Erythroblast (primary cell): ENCODE results near the gene PDLIM4.

Experiments
- GATA1 ChIP-seq: IDR thresholded peaks from 2 replicates; pipeline ENCODE4 v1.6.1; 2011; ENCODE audit warnings: low read depth, mild to moderate bottlenecking, control low read depth, low read length, moderate library complexity
- POLR2A ChIP-seq: IDR thresholded peaks from 2 replicates; pipeline ENCODE4 v1.6.1; 2011; ENCODE audit warnings: mild to moderate bottlenecking, low read length

DNA sequence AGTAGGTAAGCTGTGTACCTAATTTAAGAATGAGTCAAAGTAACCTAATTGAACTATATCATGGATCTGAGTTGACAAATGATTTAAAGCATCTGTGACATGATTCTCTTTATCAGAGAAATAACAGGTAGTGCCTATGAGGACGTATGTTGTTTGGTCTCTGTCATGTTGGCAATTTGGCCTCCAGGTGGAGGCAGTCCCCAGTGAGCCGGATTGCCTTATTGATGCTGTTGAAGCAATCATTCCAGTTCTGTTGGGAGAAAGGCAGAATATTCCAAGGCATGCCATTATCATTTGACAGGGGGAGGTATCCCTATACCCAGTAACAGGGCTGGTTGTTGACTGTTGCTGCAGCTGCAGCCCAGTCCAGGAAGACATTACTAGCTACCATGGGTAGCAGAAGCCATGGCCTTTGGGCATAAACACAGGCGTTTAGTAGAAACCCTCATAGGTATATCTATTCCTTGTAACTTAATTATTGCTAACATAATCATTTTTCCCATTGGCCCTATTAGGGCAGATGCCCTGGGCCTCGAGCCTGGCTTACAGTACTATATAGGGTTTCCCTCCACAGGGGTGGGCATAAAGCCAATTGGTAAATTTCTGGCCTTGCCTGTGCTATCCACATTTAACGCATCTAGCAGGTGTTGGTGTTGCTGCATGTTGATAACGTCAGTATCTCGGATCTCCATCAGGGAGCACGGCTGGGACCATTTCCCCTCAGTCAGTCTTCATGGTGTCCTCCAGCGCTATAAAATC lies 24.5 kb downstream of the PDLIM4 start:
- TF ChIP-seq POLR2A (no peak), GATA1 (no peak)
